Nephron (organoid): ENCODE measurements around the gene CEACAM19.
A peak's percentile ranks its signal among the peaks of the same experiment; 100 is the strongest.

Experiments
- H3K27ac Mint-ChIP-seq, 3 experiments: 2 replicates each; pipeline ENCODE4 v1.8.0; 2020; ENCODE audit warnings: mixed read lengths in 3 of 3, mild to moderate bottlenecking in 2 of 3, moderate library complexity in 1 of 3
- H3K27me3 Mint-ChIP-seq: 2 replicates; pipeline ENCODE4 v1.8.0; 2021; ENCODE audit warnings: low read depth, mild to moderate bottlenecking, moderate library complexity, mixed read lengths
- H3K36me3 Mint-ChIP-seq: 2 replicates; pipeline ENCODE4 v1.8.0; 2020; ENCODE audit warnings: low read depth, mixed read lengths
- H3K4me1 Mint-ChIP-seq: 2 replicates; pipeline ENCODE4 v1.8.0; 2020; ENCODE audit warnings: mixed read lengths
- H3K4me3 Mint-ChIP-seq, 3 experiments: 2 replicates each; pipeline ENCODE4 v1.8.0; 2020; ENCODE audit warnings: mild to moderate bottlenecking in 3 of 3, mixed read lengths in 3 of 3, moderate library complexity in 2 of 3
- H3K9me3 Mint-ChIP-seq: 2 replicates; pipeline ENCODE4 v1.8.0; 2020; ENCODE audit warnings: mixed read lengths
- TF ChIP-seq, protein P1 (sequence below), 3 experiments: fragments of 200-600 bp; sonication (generic); IDR thresholded peaks; one replicate each; pipeline ENCODE4 v1.5.0; 2021; ENCODE audit warnings: antibody characterized with exemption in 3 of 3; ENCODE audit not compliant: unreplicated experiment in 3 of 3

The CEACAM19 gene

DNA sequence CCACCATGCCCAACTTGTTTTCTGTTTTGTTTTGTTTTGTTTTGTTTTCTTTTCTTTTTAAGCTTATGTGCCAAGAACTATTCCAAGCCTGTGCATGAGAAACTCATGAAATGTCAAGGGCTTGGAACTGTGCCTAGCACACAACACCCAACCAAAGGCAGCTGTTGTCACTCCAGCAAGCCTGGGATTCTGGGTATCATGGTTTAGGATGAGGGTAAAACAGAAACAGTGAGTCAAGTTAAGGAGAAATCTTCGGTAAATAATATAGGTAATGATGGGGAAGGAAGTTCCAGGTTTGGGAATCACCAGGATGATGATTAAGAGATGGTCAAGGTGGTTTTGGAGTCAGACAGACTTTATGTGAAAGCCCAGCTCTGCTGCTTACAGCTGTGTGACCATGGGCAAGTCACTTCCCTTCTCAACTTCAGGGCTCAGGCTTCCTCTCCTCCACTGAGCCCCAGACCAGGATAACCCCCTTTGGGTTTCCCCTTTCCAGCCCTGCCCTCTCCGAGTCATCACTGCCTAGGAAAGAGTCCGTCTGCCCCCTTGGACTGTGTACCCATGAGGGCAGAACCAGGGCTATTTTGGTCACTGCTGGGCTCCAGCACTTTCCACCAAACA, 22.5 kb upstream of the CEACAM19 start:
- Mint-ChIP-seq H3K36me3 (peaks cover 29% of the 10 kb centered on the region), H3K4me1 (peaks cover 11% of the 10 kb centered on the region), H3K27ac (peak overlapping the region in 1 of 3 experiments; percentile 88), H3K4me3 (peak overlapping the region in 1 of 3 experiments; percentile 22), H3K9me3 (no peaks in the 10 kb centered on the region), H3K27me3 (no peaks in the 10 kb centered on the region)
- TF ChIP-seq, protein P1, sequence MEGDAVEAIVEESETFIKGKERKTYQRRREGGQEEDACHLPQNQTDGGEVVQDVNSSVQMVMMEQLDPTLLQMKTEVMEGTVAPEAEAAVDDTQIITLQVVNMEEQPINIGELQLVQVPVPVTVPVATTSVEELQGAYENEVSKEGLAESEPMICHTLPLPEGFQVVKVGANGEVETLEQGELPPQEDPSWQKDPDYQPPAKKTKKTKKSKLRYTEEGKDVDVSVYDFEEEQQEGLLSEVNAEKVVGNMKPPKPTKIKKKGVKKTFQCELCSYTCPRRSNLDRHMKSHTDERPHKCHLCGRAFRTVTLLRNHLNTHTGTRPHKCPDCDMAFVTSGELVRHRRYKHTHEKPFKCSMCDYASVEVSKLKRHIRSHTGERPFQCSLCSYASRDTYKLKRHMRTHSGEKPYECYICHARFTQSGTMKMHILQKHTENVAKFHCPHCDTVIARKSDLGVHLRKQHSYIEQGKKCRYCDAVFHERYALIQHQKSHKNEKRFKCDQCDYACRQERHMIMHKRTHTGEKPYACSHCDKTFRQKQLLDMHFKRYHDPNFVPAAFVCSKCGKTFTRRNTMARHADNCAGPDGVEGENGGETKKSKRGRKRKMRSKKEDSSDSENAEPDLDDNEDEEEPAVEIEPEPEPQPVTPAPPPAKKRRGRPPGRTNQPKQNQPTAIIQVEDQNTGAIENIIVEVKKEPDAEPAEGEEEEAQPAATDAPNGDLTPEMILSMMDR (IDR thresholded peaks at IDR 0.05; ENCODE audit: unreplicated experiment in 3 of 3): no peak

DNA sequence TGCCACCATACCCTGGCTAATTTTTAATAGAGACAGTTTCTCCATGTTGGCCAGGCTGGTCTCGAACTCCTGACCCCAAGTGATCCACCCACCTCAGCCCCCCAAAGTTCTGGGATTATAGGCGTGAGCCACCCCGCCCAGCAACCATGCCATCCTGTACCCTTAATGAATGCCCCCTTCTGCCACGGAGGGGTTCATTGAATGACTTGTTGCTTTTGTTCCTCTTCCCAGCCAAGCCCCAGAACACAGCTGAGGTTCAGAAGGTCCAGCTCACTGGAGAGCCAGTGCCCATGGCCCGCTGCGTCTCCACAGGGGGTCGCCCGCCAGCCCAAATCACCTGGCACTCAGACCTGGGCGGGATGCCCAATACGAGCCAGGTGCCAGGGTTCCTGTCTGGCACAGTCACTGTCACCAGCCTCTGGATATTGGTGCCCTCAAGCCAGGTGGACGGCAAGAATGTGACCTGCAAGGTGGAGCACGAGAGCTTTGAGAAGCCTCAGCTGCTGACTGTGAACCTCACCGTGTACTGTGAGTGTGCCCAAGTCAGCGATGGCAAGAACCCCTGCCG, 21.6 kb upstream of the CEACAM19 start:
- Mint-ChIP-seq H3K27ac (no peak overlapping the region), H3K36me3 (peaks cover 32% of the 10 kb centered on the region), H3K4me1 (peaks cover 11% of the 10 kb centered on the region), H3K9me3 (no peaks in the 10 kb centered on the region), H3K4me3 (no peak overlapping the region), H3K27me3 (no peaks in the 10 kb centered on the region)
- TF ChIP-seq, protein P1 (IDR thresholded peaks at IDR 0.05; ENCODE audit: unreplicated experiment in 3 of 3): no peak

DNA sequence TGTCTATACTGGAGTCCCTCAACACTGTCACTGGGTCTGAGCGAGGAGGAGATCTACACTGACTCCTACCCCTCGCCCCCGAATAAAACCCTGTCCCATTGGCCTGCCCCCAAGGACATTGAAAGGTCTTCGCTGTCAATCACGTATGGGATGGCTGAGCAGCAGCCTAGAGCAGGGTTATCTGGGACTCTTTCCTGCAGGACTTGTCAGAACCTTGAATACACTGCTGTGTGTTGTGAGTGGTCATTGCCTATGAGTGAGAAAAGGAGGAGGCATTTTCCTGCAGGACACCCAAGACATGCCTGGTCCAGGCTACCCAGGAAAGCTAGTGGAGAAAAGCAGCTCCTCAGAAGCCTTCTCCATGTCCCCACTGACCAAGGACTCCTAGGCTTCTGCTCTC, 17.9 kb upstream of the CEACAM19 start:
- Mint-ChIP-seq H3K9me3 (no peaks in the 10 kb centered on the region), H3K4me1 (peaks cover 5% of the 10 kb centered on the region), H3K4me3 (no peak overlapping the region), H3K36me3 (peaks cover 60% of the 10 kb centered on the region), H3K27ac (no peak overlapping the region), H3K27me3 (no peaks in the 10 kb centered on the region)
- TF ChIP-seq, protein P1 (IDR thresholded peaks at IDR 0.05; ENCODE audit: unreplicated experiment in 3 of 3): no peak

DNA sequence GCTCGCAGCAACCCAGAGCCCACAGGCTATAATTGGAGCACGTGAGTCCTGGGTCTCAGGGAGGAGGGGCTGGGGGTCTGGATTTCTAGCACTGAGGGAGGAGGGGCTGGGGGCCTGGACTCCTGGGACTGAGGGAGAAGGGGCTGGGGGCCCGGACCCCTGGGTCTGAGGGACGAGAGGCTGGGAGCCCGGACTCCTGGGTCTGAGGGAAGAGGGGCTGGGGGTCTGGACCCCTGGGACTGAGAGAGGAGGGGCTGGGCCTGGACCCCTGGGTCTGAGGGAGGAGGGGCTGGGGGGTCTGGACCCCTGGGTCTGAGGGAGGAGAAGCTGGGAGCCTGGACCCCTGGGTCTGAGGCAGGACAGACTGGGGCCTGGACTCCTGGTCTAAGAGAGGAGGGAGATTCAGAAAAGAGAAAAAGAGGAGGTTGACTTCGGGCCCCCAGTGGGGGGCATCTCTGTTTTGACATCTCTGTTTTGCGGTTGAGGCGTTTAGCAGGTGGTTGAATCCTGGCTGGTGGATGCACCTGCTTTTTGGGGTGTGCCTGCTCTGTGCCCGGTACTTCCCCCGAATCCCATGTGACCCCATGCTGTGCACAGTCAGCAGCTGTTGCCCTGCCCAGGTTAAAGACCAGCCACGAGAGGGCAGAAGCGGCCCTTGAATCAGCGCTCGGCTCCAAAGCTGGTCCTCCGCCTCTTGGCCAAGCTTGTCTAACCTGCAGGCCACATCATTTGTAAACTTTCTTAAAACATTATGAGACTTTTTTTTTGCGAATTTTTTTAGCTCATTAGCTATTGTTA, 17.1 kb upstream of the CEACAM19 start:
- Mint-ChIP-seq H3K27me3 (no peaks in the 10 kb centered on the region), H3K4me1 (no peaks in the 10 kb centered on the region), H3K9me3 (no peaks in the 10 kb centered on the region), H3K4me3 (no peak overlapping the region), H3K27ac (no peak overlapping the region), H3K36me3 (peaks cover 63% of the 10 kb centered on the region)
- TF ChIP-seq, protein P1 (IDR thresholded peaks at IDR 0.05; ENCODE audit: unreplicated experiment in 3 of 3): peak; percentile 31 to 55 (median 39)

DNA sequence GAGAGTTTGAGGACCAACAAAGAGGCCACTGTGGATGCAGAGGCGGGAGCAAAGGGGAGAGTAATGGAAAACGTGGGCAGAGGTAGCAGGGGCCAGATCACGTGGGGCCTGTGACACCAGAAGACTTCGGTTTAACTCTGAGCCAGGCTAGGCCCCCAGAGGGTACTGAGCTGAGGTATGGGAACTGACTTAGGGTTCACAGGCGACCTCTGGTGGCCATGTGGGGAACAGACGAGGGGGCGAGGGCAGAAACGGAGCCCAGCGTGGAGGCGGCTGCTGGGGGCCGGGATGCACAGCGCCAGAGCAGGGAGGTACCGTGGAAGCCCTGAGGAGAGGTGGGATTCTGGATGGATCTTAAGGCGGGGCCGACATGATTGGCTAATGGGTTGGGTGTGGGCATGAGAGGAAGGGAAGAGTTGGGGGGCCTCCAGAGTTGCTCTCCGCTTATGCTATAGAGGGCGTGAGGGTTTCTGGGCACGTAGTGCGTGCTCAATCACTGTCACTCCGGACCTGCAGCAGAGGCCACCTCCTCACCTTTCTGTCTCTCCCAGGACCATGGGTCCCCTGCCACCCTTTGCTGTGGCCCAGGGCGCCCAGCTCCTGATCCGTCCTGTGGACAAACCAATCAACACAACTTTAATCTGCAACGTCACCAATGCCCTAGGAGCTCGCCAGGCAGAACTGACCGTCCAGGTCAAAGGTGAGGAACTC, 13.9 kb upstream of the CEACAM19 start:
- H3K9me3 Mint-ChIP-seq: no peaks in the 10 kb centered on the region
- TF ChIP-seq, protein P1 (IDR thresholded peaks at IDR 0.05; ENCODE audit: unreplicated experiment in 3 of 3): peak; percentile 81 to 87 (median 84)
- peaks cover 55% of the 10 kb centered on the region for H3K36me3 Mint-ChIP-seq
- H3K4me3 Mint-ChIP-seq: no peak overlapping the region
- no peak overlapping the region for H3K27ac Mint-ChIP-seq
- no peaks in the 10 kb centered on the region for H3K27me3 Mint-ChIP-seq
- H3K4me1 Mint-ChIP-seq: peaks cover 8% of the 10 kb centered on the region
